Measurements from ENCODE around the gene NT5DC3. TPM values are rescaled to one million over a fixed set of nuclear protein-coding genes. Genes with fewer than 3 reads are reported as not detected.
A peak's percentile ranks its signal among the peaks of the same experiment; 100 is the strongest.

NT5DC3 gene
- polyA plus RNA-seq, 2 of the 4 experiments (the other 2 are of a cell fraction): 5.2 to 5.6 TPM

DNA sequence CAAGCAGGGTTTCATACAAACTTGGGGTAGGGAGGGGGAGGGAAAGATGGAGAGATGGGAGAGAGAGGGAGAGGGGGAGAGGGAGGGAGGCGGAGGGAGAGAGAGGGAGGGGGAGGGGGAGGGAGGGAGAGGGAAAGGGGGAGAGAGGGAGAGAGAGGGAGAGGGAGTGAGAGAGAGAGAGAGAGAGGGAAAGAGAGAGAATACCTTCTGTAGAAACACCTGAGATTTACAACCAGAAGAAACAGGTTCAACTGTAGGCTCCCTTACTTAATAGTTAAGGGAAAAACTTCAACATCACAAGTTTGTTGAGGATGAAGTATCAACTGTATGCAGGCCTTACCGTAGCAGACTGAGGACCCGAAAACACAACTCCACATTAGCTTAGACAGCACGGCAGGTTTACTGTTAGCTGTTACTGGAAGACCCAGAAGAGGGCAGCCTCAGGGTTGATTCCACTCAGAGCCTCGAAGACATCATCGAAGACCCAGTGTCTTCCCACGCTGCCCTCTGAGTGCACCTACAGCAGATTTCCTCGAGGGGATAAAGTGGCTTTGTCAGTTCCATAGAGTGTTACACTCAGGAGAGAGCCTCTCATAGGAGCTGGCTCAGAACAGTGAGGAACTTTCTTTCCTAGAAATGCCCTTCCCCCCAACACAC, 72.4 kb downstream of the NT5DC3 start:
- POLR2A ChIA-PET: no interaction called here
- no peak overlapping the region for H3K4me3 ChIP-seq
- ATAC-seq: peak; percentile 67 to 74
- CTCF ChIA-PET: interaction anchor here (1.3 to 7.7 kb wide), 4 partner anchors 12 to 143 kb away, joined by 4 to 80 read pairs (median 24); no protein-coding TSS in a partner anchor
- no peak for FAIRE-seq
- H3K4me2 ChIP-seq: no peak overlapping the region
- TF ChIP-seq TFCP2L1 (CRISPR knock-in tag; IDR thresholded peaks at IDR 0.05): no peak
- TF ChIP-seq, protein P1, sequence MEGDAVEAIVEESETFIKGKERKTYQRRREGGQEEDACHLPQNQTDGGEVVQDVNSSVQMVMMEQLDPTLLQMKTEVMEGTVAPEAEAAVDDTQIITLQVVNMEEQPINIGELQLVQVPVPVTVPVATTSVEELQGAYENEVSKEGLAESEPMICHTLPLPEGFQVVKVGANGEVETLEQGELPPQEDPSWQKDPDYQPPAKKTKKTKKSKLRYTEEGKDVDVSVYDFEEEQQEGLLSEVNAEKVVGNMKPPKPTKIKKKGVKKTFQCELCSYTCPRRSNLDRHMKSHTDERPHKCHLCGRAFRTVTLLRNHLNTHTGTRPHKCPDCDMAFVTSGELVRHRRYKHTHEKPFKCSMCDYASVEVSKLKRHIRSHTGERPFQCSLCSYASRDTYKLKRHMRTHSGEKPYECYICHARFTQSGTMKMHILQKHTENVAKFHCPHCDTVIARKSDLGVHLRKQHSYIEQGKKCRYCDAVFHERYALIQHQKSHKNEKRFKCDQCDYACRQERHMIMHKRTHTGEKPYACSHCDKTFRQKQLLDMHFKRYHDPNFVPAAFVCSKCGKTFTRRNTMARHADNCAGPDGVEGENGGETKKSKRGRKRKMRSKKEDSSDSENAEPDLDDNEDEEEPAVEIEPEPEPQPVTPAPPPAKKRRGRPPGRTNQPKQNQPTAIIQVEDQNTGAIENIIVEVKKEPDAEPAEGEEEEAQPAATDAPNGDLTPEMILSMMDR (IDR thresholded peaks at IDR 0.05): 0 out of 3 replicates have a peak, but pooled peaks have one; percentile 14
- TF ChIP-seq EHF (CRISPR knock-in tag; IDR thresholded peaks at IDR 0.05): no peak
- TF ChIP-seq RNF2 (IDR thresholded peaks at IDR 0.05; ENCODE audit: borderline replicate concordance, low read depth): no peak
- TF ChIP-seq RAD21 (conservative IDR thresholded peaks at IDR 0.05 in 1 of 2, IDR thresholded peaks at IDR 0.05 in 1 of 2): peak in 1 of 2 experiments; percentile 24; a peak in 1 of 5 replicates
- H3K9me3 ChIP-seq: no peaks in the 10 kb centered on the region
- 66% methylated on average over 8 of the region's 8 CpGs for WGBS (ENCODE audit: missing lambda C conversion rate)
- 0 out of 3 replicates have a peak, but pooled peaks cover 3% of the 10 kb centered on the region for H3K4me1 ChIP-seq
- no peak overlapping the region for H3K27ac ChIP-seq
- DNase-seq (ENCODE audit: low read depth in 1 of 2, low spot score in 1 of 2): peak in 1 of 2 experiments; percentile 57

DNA sequence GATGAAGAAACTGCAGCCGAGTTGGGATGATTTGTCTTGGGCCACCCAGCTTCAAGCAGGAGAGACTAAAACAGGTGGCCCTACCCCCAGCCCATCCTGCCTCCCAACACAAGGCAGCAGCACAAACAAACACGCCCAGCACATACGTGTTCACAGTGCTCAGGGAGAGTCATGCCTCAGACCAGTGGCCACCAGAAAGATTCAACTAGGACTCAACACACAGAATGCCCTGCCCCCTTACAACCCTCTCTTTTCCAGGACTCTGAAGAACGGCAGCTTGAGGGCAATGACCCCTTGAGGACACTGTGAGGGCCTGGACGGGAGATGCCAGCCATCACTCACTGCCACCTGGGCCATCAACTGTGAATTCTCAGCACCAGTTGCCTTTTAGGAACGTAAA, 75.0 kb downstream of the NT5DC3 start:
- DNase-seq (ENCODE audit: low read depth in 1 of 2, low spot score in 1 of 2): no peak
- Histone ChIP-seq H3K9me3 (no peaks in the 10 kb centered on the region), H3K4me1 (no peaks in the 10 kb centered on the region), H3K4me2 (no peak overlapping the region), H3K27ac (no peak overlapping the region), H3K4me3 (no peak overlapping the region)
- ChIA-PET CTCF (interaction anchor here (0.8 kb wide), 1 partner anchor 104 kb away, joined by 3 read pairs; no protein-coding TSS in a partner anchor), POLR2A (no interaction called here)
- TF ChIP-seq, protein P2, sequence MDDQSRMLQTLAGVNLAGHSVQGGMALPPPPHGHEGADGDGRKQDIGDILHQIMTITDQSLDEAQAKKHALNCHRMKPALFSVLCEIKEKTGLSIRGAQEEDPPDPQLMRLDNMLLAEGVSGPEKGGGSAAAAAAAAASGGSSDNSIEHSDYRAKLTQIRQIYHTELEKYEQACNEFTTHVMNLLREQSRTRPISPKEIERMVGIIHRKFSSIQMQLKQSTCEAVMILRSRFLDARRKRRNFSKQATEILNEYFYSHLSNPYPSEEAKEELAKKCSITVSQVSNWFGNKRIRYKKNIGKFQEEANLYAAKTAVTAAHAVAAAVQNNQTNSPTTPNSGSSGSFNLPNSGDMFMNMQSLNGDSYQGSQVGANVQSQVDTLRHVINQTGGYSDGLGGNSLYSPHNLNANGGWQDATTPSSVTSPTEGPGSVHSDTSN (IDR thresholded peaks at IDR 0.05): no peak
- TF ChIP-seq EHMT2 (IDR thresholded peaks at IDR 0.05; ENCODE audit: low read depth) (no peak), POLR2A (IDR thresholded peaks at IDR 0.05; ENCODE audit: low read length) (no peak)
- no peak for FAIRE-seq
- no peak for ATAC-seq
- WGBS (ENCODE audit: missing lambda C conversion rate): 97% methylated on average over 6 of the region's 6 CpGs

DNA sequence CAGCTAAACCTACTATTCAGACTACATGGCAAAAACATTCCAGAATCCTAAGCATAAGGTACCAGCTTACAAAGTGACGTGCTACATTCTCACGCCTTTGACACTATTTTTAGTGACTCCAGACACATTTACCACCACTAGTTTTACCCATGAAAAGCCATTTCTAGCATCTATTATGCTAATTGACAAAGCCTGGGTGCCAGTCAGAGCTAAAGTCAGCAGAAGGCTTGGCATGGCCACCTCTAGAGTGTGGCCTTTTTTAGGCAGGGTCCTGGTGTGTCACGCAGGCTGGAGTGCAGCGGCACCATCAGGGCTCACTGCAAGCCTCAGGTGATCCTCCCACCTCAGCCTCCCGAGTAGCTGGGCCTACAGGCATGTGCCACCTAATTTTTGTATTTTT, 75.7 kb downstream of the NT5DC3 start:
- Histone ChIP-seq H3K27ac (no peak overlapping the region), H3K4me1 (no peaks in the 10 kb centered on the region), H3K9me3 (no peaks in the 10 kb centered on the region), H3K4me2 (no peak overlapping the region), H3K4me3 (no peak overlapping the region)
- WGBS (ENCODE audit: missing lambda C conversion rate): 96% methylated on average over 5 of the region's 5 CpGs
- DNase-seq (ENCODE audit: low read depth in 1 of 2, low spot score in 1 of 2) (no peak), FAIRE-seq (no peak), ATAC-seq (no peak)
- POLR2A ChIA-PET: no interaction called here
- TF ChIP-seq BHLHE40 (IDR thresholded peaks at IDR 0.05; ENCODE audit: low read depth, low read length) (no peak), GATA3 (IDR thresholded peaks at IDR 0.05; ENCODE audit: borderline replicate concordance) (no peak), EP300 (IDR thresholded peaks at IDR 0.05) (no peak), PHF8 (IDR thresholded peaks at IDR 0.05; ENCODE audit: borderline replicate concordance, low read depth) (no peak)
- CTCF ChIA-PET: interaction anchor here (0.8 to 1.4 kb wide), 2 partner anchors 105 to 113 kb away, joined by 3 read pairs; no protein-coding TSS in a partner anchor

DNA sequence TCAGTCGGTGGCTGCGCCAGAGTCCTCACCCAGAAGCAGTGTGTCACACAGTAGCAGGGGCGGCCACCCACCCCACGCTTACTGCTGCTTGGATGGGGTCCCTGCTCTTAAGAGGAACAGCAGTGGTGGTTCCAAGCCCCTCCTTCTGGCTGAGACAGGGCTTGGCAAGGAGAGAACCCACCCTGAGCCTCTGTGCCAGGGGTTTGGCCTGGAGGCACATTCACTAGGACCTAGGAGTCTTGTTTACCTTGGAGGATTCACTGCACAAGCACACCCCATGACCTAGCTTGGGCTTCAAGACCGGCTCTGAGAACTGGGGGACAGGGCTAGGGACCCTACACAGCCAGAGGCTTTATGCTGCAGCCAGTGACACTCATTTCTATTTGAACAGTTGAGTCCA, 78.6 kb downstream of the NT5DC3 start:
- Histone ChIP-seq H3K4me3 (no peak overlapping the region), H3K4me1 (no peaks in the 10 kb centered on the region), H3K4me2 (no peak overlapping the region), H3K9me3 (no peaks in the 10 kb centered on the region), H3K27ac (no peak overlapping the region)
- DNase-seq (ENCODE audit: low read depth in 1 of 2, low spot score in 1 of 2) (no peak), FAIRE-seq (no peak), ATAC-seq (no peak; a peak in 1 of 6 replicates)
- ChIA-PET CTCF (interaction anchor here (0.8 to 2.7 kb wide), 5 partner anchors 8 to 194 kb away, joined by 3 to 15 read pairs (median 4); no protein-coding TSS in a partner anchor), POLR2A (no interaction called here)
- WGBS (ENCODE audit: missing lambda C conversion rate): 77% methylated on average over 5 of the region's 5 CpGs
- TF ChIP-seq MAFK (IDR thresholded peaks at IDR 0.05; ENCODE audit: partially characterized antibody): no peak
- TF ChIP-seq, protein P3, sequence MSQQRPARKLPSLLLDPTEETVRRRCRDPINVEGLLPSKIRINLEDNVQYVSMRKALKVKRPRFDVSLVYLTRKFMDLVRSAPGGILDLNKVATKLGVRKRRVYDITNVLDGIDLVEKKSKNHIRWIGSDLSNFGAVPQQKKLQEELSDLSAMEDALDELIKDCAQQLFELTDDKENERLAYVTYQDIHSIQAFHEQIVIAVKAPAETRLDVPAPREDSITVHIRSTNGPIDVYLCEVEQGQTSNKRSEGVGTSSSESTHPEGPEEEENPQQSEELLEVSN (IDR thresholded peaks at IDR 0.05; ENCODE audit: borderline replicate concordance, low read depth): no peak
- no peak for TF ChIP-seq FOSB (CRISPR knock-in tag; IDR thresholded peaks at IDR 0.05)
